Breast epithelium (tissue), 4 donors: ENCODE data around the gene TUG1. TPM values are rescaled to one million over a fixed set of nuclear protein-coding genes. Genes with fewer than 3 reads are reported as not detected.

Source experiments
- DNase-seq, 2 donors: peaks; one replicate each; pipeline ENCODE4 v3.0.0-alpha.2; 2019; ENCODE audit warnings: low spot score in 2 of 2
- H3K27ac ChIP-seq, 2 donors: fragments of 200-600 bp; sonication (generic) in 1 of 2; one replicate each; pipeline ENCODE4 v1.5.1; 2016 to 2019; ENCODE audit warnings: mild to moderate bottlenecking in 1 of 2
- H3K27me3 ChIP-seq, 2 donors: fragments of 200-600 bp; sonication (generic) in 1 of 2; one replicate each; pipeline versions ENCODE4 v1.5.1 to v1.6.0; 2017 to 2019; ENCODE audit warnings: control low read depth in 1 of 2, mild to moderate bottlenecking in 1 of 2
- H3K36me3 ChIP-seq: fragments of 200-600 bp; one replicate; pipeline ENCODE4 v1.5.1; 2019
- H3K4me1 ChIP-seq, 2 donors: fragments of 200-600 bp; sonication (generic); one replicate each; pipeline ENCODE4 v1.5.1; 2016 to 2019; ENCODE audit warnings: control low read depth in 1 of 2
- H3K4me3 ChIP-seq, 3 donors: fragments of 200-600 bp; sonication (generic); 1 replicate in 2 of 3; 2 replicates in 1 of 3; pipeline ENCODE4 v1.5.1; 2016 to 2019; ENCODE audit warnings: mild to moderate bottlenecking in 3 of 3, moderate library complexity in 2 of 3
- H3K9me3 ChIP-seq, 2 donors: fragments of 200-600 bp; sonication (generic) in 1 of 2; one replicate each; pipeline ENCODE4 v1.5.1; 2016 to 2019; ENCODE audit warnings: control low read depth in 1 of 2
- POLR2A ChIP-seq: fragments of 450-650 bp; IDR thresholded peaks from one replicate; pipeline ENCODE4 v1.6.1; 2016; ENCODE audit warnings: antibody characterized with exemption, mild to moderate bottlenecking, moderate library complexity
- POLR2AphosphoS5 ChIP-seq, 3 donors: sonication (generic); formaldehyde crosslinking; IDR thresholded peaks; one replicate each; pipeline ENCODE4 v1.6.1; 2017; ENCODE audit warnings: antibody characterized with exemption in 3 of 3
- intact Hi-C: fragments of 100-400 bp; cut with DNase I; formaldehyde crosslinking; loops from one replicate; pipeline ENCODE4 v1.15.1; 2023; ENCODE audit warnings: low total_unique reads
- total RNA-seq, 3 donors: library from RNA; depleted of rRNA; stranded (reverse); fragments of >200 nt; gene quantifications; one replicate each; pipeline ENCODE4 v1.1.0, GENCODE V29; 2016
- TF ChIP-seq, protein P1 (sequence below), 3 donors: fragments of 450-650 bp; IDR thresholded peaks; one replicate each; pipeline ENCODE4 v1.5.1; 2016 to 2017; ENCODE audit warnings: antibody characterized with exemption in 3 of 3, mild to moderate bottlenecking in 3 of 3, moderate library complexity in 3 of 3

The TUG1 gene
- total RNA-seq, 3 donors from 2014 or later: 59.7 to 116 (median 84.9) TPM

DNA sequence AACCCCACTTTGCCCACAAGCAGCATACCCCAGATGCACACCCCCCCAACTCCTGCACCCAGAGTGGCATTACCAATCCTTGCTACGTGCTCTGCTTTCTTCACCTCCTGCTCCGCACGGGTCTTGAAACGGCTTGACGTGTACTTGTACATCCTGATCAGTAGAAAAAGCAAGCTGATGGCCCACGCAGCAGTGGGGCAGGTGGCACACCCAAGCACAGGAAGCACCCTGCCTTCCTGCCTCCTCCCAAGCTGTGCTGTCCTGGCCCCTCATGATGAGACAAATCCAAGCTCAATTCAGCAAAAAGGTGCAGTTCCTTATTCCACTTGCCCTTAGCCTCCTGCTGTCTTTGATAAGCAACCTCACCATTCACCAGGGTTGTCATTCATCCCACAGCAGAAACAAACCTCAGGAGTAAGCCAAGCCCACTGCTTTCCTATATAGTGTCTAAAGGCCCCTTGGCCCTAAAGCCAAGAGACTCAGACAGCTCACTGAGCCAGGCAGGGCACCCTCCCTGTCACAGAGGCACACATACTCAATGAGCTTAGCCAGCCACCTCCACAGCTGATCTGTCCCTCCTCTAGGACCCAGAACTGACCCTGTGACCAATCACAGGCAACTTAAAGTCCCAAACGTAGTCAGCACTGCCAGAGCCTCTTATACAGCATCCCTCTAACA is 28.2 kb upstream of the TUG1 start:
- intact Hi-C loops: no loop called here
- Histone ChIP-seq H3K9me3 (no peaks in the 10 kb centered on the region), H3K27ac (no peak overlapping the region), H3K27me3 (no peaks in the 10 kb centered on the region), H3K36me3 (peaks cover 25% of the 10 kb centered on the region), H3K4me3 (no peak overlapping the region), H3K4me1 (no peaks in the 10 kb centered on the region)
- TF ChIP-seq POLR2A: no peak
- no peak for TF ChIP-seq POLR2AphosphoS5 (IDR thresholded peaks at IDR 0.05)
- TF ChIP-seq, protein P1, sequence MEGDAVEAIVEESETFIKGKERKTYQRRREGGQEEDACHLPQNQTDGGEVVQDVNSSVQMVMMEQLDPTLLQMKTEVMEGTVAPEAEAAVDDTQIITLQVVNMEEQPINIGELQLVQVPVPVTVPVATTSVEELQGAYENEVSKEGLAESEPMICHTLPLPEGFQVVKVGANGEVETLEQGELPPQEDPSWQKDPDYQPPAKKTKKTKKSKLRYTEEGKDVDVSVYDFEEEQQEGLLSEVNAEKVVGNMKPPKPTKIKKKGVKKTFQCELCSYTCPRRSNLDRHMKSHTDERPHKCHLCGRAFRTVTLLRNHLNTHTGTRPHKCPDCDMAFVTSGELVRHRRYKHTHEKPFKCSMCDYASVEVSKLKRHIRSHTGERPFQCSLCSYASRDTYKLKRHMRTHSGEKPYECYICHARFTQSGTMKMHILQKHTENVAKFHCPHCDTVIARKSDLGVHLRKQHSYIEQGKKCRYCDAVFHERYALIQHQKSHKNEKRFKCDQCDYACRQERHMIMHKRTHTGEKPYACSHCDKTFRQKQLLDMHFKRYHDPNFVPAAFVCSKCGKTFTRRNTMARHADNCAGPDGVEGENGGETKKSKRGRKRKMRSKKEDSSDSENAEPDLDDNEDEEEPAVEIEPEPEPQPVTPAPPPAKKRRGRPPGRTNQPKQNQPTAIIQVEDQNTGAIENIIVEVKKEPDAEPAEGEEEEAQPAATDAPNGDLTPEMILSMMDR (IDR thresholded peaks at IDR 0.05): no peak
- DNase-seq: no peak

DNA sequence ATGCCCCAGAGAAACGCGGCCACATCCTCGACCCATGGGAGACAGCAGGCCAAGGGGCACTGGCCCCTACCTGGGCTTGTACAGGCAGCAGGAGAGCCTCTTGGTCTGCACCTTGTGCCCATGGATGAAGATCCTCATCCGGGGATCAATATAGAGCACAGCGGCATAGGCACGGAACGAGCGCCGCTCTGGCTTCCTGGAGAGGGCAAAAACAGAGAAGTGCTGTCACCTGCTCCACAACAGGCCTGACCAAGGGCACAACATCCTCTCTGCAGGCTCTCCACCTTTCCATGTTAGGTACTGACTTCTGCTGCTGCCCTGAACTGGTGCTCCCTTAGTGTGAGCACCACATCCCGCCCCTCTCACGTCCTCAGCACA is 27.7 kb upstream of the TUG1 start:
- TF ChIP-seq POLR2AphosphoS5 (IDR thresholded peaks at IDR 0.05) (no peak), POLR2A (no peak)
- TF ChIP-seq, protein P1 (IDR thresholded peaks at IDR 0.05): no peak
- H3K36me3 ChIP-seq: peaks cover 24% of the 10 kb centered on the region
- H3K4me3 ChIP-seq: no peak overlapping the region
- no peak overlapping the region for H3K27ac ChIP-seq
- H3K27me3 ChIP-seq: no peaks in the 10 kb centered on the region
- intact Hi-C loops: no loop called here
- H3K4me1 ChIP-seq: peaks cover 0 to 2% of the 10 kb centered on the region in 2 donors
- no peak for DNase-seq
- no peaks in the 10 kb centered on the region for H3K9me3 ChIP-seq

DNA sequence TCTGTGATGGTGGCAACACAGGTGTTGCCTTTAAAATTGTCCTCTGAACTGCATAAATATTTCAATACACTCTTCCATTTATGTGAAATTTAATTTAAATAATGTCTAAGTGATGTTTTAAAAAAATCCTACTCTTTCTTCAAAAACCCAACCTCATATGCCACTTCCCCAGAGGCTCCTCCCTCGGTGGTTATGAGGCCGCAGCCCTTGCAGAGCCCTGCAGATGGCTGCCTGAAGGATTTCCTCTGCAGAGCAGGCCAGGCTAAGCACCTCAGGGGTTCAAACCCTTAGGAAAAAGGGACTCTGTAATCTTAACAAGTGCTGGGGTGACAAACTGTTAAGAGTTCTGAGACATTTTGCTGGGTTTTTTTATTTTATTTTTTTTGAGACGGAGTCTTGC is 25.7 kb upstream of the TUG1 start:
- DNase-seq: no peak
- Histone ChIP-seq H3K9me3 (no peaks in the 10 kb centered on the region), H3K27me3 (no peaks in the 10 kb centered on the region), H3K4me1 (peaks cover 0 to 4% of the 10 kb centered on the region in 2 donors), H3K36me3 (peaks cover 9% of the 10 kb centered on the region), H3K27ac (peak overlapping the region in 1 of 2 donors; percentile 61), H3K4me3 (no peak overlapping the region)
- intact Hi-C loops: no loop called here
- TF ChIP-seq POLR2A (no peak), POLR2AphosphoS5 (IDR thresholded peaks at IDR 0.05) (no peak)
- TF ChIP-seq, protein P1 (IDR thresholded peaks at IDR 0.05): no peak

DNA sequence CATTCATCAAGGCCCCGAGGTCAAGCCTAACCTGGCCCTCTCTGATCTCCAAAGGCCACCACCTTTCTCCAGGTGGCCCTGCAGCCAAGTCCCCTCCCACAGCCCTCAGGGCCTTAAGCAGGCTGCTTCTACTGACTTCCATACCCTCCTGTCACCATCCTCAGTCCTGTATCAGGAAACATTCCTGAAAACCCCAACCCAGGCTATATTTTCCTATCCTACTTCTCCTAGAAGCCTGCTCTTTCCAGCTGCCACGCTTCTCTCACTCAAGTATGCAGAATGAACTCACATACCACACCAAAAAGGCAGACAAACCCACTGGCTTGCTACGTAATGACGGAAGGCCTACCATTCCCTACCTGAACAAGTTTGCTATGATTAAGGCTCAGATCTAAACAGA is 24.1 kb upstream of the TUG1 start:
- Histone ChIP-seq H3K36me3 (peaks cover 2% of the 10 kb centered on the region), H3K4me1 (peaks cover 0 to 4% of the 10 kb centered on the region in 2 donors), H3K27me3 (no peaks in the 10 kb centered on the region), H3K4me3 (no peak overlapping the region), H3K27ac (peak overlapping the region; percentile 61 to 92), H3K9me3 (no peaks in the 10 kb centered on the region)
- intact Hi-C loops: no loop called here
- DNase-seq: no peak
- TF ChIP-seq, protein P1 (IDR thresholded peaks at IDR 0.05): no peak
- TF ChIP-seq POLR2A (no peak), POLR2AphosphoS5 (IDR thresholded peaks at IDR 0.05) (no peak)

DNA sequence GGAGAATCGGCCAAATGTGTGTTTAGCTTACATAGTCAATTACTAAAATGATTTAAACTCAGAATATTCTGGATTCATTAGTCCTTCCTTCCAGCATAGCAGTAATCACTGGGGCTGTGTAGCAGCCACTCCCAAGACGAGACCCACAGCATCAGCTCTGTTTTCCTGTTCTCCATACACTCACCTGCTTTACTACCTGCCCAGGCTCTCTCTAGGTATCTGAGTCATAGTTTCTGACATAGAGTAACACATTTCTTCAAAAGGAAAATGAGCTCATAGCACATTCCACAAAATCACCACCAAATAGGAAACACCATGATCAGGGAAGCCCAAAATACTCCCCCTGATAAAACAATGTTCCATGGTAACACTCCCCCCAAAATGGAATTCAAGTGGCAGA is 23.4 kb upstream of the TUG1 start:
- Histone ChIP-seq H3K4me1 (peaks cover 0 to 4% of the 10 kb centered on the region in 2 donors), H3K27me3 (no peaks in the 10 kb centered on the region), H3K4me3 (no peak overlapping the region), H3K36me3 (no peaks in the 10 kb centered on the region), H3K9me3 (no peaks in the 10 kb centered on the region), H3K27ac (peak overlapping the region; percentile 61 to 92)
- intact Hi-C loops: loop anchor here (2.0 kb wide), 1 partner anchor 139 kb away; no protein-coding TSS in a partner anchor
- TF ChIP-seq POLR2A: no peak
- no peak for TF ChIP-seq POLR2AphosphoS5 (IDR thresholded peaks at IDR 0.05)
- TF ChIP-seq, protein P1 (IDR thresholded peaks at IDR 0.05): no peak
- no peak for DNase-seq
